Stimulated activated CD8-positive, alpha-beta memory T cell treated with anti-CD3 and anti-CD28 coated beads, Interleukin-4, amount 100 ng/mL, for 48 hours (primary cell): ENCODE measurements around the gene MEF2B.
A peak's percentile ranks its signal among the peaks of the same experiment; 100 is the strongest.
"Not testable (repeated sequence)": the region's sequence is repeated elsewhere in the genome, so short reads cannot be mapped to it uniquely, and the experiment has no call there.

Experiments used
- DNase-seq: peaks from one replicate; pipeline ENCODE4 v3.0.0-alpha.2; 2020

MEF2B gene

DNA sequence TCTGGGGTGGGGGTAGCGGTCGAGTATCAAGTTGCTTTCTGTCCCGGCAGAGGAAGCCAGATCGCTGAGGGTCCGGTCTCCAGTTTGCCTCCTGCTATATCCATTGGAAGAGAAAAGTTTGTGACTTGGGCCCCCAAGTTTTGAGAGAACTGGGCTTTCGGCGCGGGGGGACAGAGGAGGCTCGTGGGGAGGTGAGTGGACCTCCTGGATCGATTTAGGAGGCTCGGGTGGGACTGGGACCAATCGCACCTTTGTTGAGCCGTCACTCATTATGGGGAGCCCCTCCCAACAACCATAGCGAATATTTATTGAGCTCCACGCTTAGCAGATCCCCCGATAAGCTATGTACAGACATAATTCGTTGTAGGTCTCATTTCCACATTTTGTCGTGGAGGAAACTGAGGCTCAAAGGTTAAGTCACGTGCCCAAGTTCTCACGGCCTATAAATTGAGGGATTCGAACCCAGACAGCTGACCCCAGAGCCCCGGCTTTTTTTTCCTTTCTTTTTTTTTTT is 22.9 kb upstream of the MEF2B start:
- no peak for DNase-seq

GRCh38 chr19:19192078-19192882 is 22.2 kb upstream of the MEF2B start, which contains the start of the genes BORCS8 and RFXANK:
Gene BORCS8, minus strand, starts transcription at chr19:19192152. Its CDS starts 35 bp downstream, at chr19:19192117.
Gene RFXANK, plus strand, starts transcription at chr19:19192258. Its CDS starts 1,689 bp downstream, at chr19:19193947.
- peak; percentile 99 for DNase-seq

DNA sequence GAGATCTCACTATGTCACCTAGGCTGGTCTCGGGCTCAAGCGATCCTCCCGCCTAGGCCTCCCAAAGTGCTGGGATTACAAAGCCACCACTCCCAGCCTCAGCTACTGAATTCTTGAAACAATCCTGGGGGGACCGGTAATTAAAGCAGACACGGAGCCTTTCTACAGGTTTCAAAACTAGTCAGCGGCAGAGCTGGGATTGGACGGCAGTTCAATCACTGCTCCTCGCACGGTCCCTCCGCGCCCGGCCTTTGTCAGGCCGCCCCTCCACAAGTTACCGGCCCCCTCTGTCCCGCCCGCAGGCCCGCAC is 21.7 kb upstream of the MEF2B start:
- DNase-seq: no peak

- DNase-seq: no peak
Observed at GRCh38 chr19:19186742-19187141, 16.7 kb upstream of the MEF2B start.

DNA sequence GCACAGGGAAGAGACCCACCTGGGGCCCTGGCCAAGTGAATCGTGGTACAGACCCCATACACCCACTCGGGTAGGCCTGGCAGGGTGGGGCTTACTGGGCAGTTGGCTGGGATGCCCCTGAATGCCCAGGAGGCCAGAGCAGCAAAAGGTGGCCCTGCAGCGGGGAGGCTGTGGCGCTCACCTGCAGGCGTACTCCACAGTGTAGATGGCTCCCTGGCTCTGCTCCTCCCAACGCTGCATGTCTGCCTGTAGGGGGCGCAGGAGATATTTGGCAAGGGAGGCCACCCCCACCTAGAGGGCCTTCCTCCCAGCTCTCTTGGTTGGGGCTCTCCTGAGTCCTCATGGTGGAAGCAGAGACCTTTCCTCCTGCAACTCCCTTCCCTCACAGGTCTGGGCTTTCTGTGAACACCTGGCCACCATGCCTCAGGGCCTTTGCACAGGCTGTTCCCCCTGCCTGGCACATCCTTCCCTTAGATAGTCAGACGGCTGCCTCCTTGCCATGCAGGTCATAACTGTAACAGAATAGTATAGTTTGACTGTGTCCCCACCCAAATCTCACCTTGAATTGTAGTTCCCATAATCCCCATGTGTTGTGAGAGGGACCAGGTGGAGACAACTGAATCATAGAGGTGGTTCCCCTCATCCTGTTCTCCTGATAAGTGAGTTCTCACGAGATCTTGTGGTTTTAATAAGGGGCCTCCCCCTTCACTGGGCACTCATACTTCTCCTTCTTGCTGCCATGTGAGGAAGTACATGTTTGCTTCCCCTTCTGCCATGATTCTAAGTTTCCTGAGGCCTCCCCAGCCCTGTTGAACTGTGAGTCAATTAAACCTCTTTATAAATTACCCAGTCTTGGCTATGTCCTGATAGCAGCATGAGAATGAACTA is 16.0 kb upstream of the MEF2B start:
- DNase-seq: peak; percentile 76

- no peak for DNase-seq
Observed at GRCh38 chr19:19181488-19181998, 11.5 kb upstream of the MEF2B start.

DNA sequence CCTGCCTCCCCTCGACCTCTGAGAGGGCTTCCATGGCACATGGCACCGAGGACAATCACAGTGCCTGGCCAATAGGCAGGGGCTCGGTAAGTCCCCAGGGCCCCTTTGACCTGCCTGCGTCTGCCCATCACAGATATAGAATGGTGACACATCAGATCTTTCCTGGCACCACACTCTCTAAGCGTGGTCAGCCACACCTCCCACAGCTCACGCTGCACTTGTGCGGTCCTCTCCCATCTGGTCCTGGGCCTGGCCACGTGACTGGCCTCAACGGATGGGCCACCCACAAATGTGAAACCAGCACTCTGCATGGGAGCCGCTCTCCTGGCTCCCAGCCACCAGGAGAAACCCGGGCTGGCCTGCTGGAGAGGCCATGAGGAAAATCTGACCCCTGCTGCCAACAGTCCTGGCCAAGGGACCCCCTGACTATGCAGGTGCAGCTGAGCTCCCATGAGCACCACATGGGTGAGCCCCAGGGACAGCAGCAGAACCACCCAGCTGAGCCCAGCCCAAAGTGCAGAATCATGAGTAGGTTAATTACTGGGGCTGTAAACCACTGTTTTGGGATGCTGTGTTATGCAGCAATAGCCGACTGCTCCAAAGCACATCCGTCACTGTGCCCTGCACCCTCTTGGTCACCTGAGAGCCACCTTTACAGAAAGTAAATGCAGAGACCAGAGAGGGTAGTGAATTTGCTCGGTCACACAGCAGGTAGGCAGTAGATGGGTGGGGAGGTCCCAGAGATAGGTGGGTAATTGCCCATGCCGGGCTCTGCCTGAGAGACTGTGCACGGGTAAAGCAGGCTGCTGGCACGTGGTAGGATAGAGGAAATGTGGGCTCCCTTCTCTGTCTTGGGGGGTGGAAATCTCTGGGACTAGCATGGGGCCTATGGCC is 9.7 kb upstream of the MEF2B start:
- DNase-seq: no peak

GRCh38 chr19:19176950-19177349 is 6.9 kb upstream of the MEF2B start:
- DNase-seq: no peak

DNA sequence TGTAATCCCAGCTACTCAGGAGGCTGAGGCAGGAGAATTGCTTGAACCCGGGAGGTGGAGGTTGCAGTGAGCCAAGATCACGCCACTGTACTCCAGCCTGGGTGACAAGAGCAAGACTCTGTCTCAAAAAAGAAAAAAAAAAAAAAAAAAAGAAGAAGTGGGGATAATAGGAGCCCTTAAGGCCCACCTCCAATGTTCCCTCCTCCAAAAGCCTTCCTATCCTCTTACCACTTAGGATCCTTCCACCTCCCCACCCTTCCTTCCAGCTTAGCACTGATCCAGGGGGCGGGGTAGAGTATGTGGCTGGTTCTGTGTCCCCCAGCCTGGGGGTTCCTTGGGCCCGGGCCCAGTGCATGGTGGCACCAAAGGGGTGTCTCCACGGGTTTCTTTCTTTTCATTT is 3.2 kb upstream of the MEF2B start:
- not testable (repeated sequence) for DNase-seq

- no peak for DNase-seq
Observed at GRCh38 chr19:19171821-19172532, 1.9 kb upstream of the MEF2B start.

GRCh38 chr19:19170873-19171672 is 1.0 kb upstream of the MEF2B start:
- no peak for DNase-seq

- DNase-seq: no peak
Observed at GRCh38 chr19:19169236-19170052, 619 bp downstream of the MEF2B start.

DNA sequence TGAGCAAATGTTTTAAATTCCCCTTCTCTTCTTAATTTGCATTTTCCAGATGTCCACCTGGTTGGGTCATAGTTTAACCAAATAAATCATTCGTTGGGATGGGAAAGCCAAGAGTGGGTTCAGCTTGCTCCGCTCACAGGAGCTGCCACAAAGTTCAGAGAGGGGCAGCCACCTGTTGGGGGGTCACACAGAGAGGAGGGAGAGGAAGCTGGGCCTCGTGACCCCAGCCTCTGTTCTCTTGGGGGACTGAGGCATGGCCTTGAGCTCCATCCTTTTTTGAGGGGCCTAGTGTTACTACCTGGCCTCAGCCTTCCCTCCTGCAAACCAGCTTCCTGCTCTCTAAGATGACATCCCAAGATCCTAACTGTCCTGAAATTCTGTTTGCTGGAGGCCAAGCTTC is 2.5 kb downstream of the MEF2B start:
- DNase-seq: no peak

GRCh38 chr19:19165396-19165795 is 4.7 kb downstream of the MEF2B start:
- no peak for DNase-seq

DNA sequence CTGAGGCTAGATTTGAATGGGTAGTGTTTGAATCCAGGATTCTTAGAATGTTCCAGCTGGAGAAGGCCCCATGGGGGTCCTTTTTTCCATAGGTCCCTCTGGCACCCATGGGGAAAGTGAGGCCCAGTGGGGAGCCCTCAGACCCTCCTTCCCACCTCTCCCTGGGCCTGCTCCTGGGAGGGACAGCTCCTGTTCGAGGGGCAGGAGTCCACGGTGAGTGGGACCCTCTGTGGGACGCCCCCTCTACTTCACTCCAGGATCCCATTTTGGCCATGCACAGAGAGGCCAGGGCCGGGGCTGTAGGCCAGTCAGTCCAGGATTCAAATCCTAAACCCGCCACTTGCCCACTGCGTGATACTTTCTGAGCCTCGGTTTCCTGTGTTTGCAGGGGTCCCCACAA is 7.6 kb downstream of the MEF2B start:
- DNase-seq: no peak

GRCh38 chr19:19160461-19161035 is 9.5 kb downstream of the MEF2B start:
- DNase-seq: no peak

GRCh38 chr19:19159534-19159933 is 10.5 kb downstream of the MEF2B start:
- DNase-seq: no peak

GRCh38 chr19:19157808-19158207 is 12.3 kb downstream of the MEF2B start:
- no peak for DNase-seq

- no peak for DNase-seq
Observed at GRCh38 chr19:19155495-19156219, 14.4 kb downstream of the MEF2B start.
